HepG2 (cell line): ENCODE results near the gene PLEKHG2. TPM values are rescaled to one million over a fixed set of nuclear protein-coding genes. Genes with fewer than 3 reads are reported as not detected.

Experiments used
- ATF2 ChIP-seq: sonication (generic); formaldehyde crosslinking; IDR thresholded peaks from 2 replicates; pipeline ENCODE4 v1.4.0; 2020; ENCODE audit warnings: missing genetic modification reagents
- CSRNP2 ChIP-seq: sonication (generic); formaldehyde crosslinking; conservative IDR thresholded peaks from 2 replicates; pipeline ENCODE4 v1.8.0; 2022; ENCODE audit warnings: low read depth, missing genetic modification reagents
- FOSL2 ChIP-seq: sonication (generic); formaldehyde crosslinking; IDR thresholded peaks from 2 replicates; pipeline ENCODE4 v1.4.0; 2020; ENCODE audit warnings: missing genetic modification reagents
- FOXC1 ChIP-seq: sonication (generic); formaldehyde crosslinking; IDR thresholded peaks from 2 replicates; pipeline ENCODE4 v1.8.0; 2022; ENCODE audit warnings: mild to moderate bottlenecking, missing genetic modification reagents, borderline replicate concordance
- FOXK1 ChIP-seq: sonication (generic); formaldehyde crosslinking; IDR thresholded peaks from 2 replicates; pipeline ENCODE4 v1.4.0; 2020; ENCODE audit warnings: low read depth, missing genetic modification reagents, borderline replicate concordance
- GATAD1 ChIP-seq: IDR thresholded peaks from 2 replicates; pipeline ENCODE4 v1.6.1; 2016; ENCODE audit warnings: missing genetic modification reagents, missing compliant biosample characterization
- GTF3A ChIP-seq: sonication (generic); formaldehyde crosslinking; conservative IDR thresholded peaks from 2 replicates; pipeline ENCODE4 v1.4.0; 2020; ENCODE audit warnings: mild to moderate bottlenecking, missing genetic modification reagents
- HOXD1 ChIP-seq: sonication (generic); formaldehyde crosslinking; IDR thresholded peaks from 2 replicates; pipeline ENCODE4 v1.5.0; 2020; ENCODE audit warnings: missing genetic modification reagents
- JUND ChIP-seq: sonication (generic); formaldehyde crosslinking; IDR thresholded peaks from 2 replicates; pipeline ENCODE4 v1.8.0; 2022; ENCODE audit warnings: mild to moderate bottlenecking, missing genetic modification reagents
- RNF219 ChIP-seq: sonication (generic); formaldehyde crosslinking; IDR thresholded peaks from 2 replicates; pipeline ENCODE4 v1.5.0; 2020; ENCODE audit warnings: mild to moderate bottlenecking, missing genetic modification reagents
- ZNF142 ChIP-seq: sonication (generic); formaldehyde crosslinking; IDR thresholded peaks from 2 replicates; pipeline ENCODE4 v1.4.0; 2020; ENCODE audit warnings: missing genetic modification reagents
- ZNF350 ChIP-seq: sonication (generic); formaldehyde crosslinking; IDR thresholded peaks from 2 replicates; pipeline ENCODE4 v1.4.0; 2020; ENCODE audit warnings: mild to moderate bottlenecking, low read depth, missing genetic modification reagents, borderline replicate concordance
- ZNF703 ChIP-seq: sonication (generic); formaldehyde crosslinking; IDR thresholded peaks from 2 replicates; pipeline ENCODE4 v1.5.1; 2020; ENCODE audit warnings: missing genetic modification reagents, mild to moderate bottlenecking, moderate library complexity, borderline replicate concordance
- ZSCAN31 ChIP-seq: sonication (generic); formaldehyde crosslinking; IDR thresholded peaks from 2 replicates; pipeline ENCODE4 v1.5.0; 2020; ENCODE audit warnings: low read depth, mild to moderate bottlenecking, missing genetic modification reagents
- polyA plus RNA-seq, 8 experiments: library from polyadenylated mRNA; depleted of rRNA in 3 of 8; stranded (reverse) in 7 of 8; unstranded in 1 of 8; fragments of >200 nt; fragmentation: Illumina TruSeq in 4 of 8; extraction: Trizol in 4 of 8; gene quantifications; 2 replicates each; pipeline versions ENCODE4 v1.2.1 to v1.2.3, GENCODE V29; 2011 to 2016; ENCODE audit warnings: low read depth in 4 of 8, missing spikeins in 1 of 8, mixed read lengths in 1 of 8; ENCODE audit not compliant: insufficient read depth in 1 of 8
- total RNA-seq, 5 experiments: library from RNA; depleted of rRNA; stranded (reverse); fragments of >200 nt; fragmentation: Illumina TruSeq; extraction: Trizol; gene quantifications; 2 replicates each; pipeline ENCODE4 v1.2.3, GENCODE V29; 2016; ENCODE audit warnings: low read depth in 1 of 5

The PLEKHG2 gene
- total and polyA plus RNA-seq, 2 of the 13 experiments (the other 11 are each of a cell fraction or from before 2014, with no cell fraction given), result 3.6 to 6.8 TPM

- no peak for TF ChIP-seq ZNF703 (CRISPR knock-in tag)
- TF ChIP-seq ATF2 (CRISPR knock-in tag), result peak; percentile 89
- TF ChIP-seq RNF219 (CRISPR knock-in tag), result no peak
- TF ChIP-seq FOXK1 (CRISPR knock-in tag), result no peak; the same call in none of the 2 replicates
- TF ChIP-seq ZSCAN31 (CRISPR knock-in tag), result no peak; the same call in 1 of the 2 replicates
- TF ChIP-seq JUND, result no peak; the same call in 1 of the 2 replicates
- TF ChIP-seq HOXD1 (CRISPR knock-in tag), result no peak
- no peak for TF ChIP-seq GTF3A
- TF ChIP-seq CSRNP2 (CRISPR knock-in tag), result no peak
- peak; percentile 84 for TF ChIP-seq FOXC1 (CRISPR knock-in tag)
- peak; percentile 96 for TF ChIP-seq FOSL2
- peak; percentile 84 for TF ChIP-seq ZNF350
- no peak for TF ChIP-seq ZNF142 (CRISPR knock-in tag)
- peak; percentile 60 for TF ChIP-seq GATAD1 (CRISPR knock-in tag)
Measured at GRCh38 chr19:39401549-39402345, 10.7 kb upstream of the PLEKHG2 start (continued).
